ENCODE data around the gene AP4S1.

GRCh38 chr14:30982533-30982932, 42.9 kb upstream of the AP4S1 start:
- TF ChIP-seq CTCF (IDR thresholded peaks at IDR 0.05) (no peak), POLR2AphosphoS5 (IDR thresholded peaks at IDR 0.05) (no peak), POLR2A (IDR thresholded peaks at IDR 0.05) (no peak), EP300 (IDR thresholded peaks at IDR 0.05) (no peak)
